Measurements from ENCODE around the gene PCP4.

PCP4 gene

DNA sequence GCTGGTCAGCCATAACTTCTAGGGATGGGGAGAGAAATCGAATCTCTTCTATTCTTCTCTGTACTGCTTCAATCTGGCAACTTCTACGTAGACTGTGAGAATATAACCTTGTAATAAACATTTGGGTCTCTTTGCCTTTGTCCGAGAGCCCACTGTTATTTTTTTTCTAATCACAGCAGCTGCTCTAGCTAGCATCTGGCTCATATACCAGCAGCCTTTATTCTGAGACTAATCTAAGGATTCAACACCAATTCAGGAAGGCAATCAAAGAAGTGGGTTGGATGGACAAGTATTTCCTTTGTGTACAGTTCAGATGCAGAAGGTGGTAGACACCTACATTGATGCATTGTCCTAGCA, 15.6 kb downstream of the PCP4 start:
- Histone ChIP-seq H4K20me1 (ENCODE audit: insufficient read depth, low read length) (no peaks in the 10 kb centered on the region), H3K4me1 (ENCODE audit: insufficient read depth, low read length) (no peaks in the 10 kb centered on the region), H3K4me2 (ENCODE audit: insufficient read depth, low read length) (no peak overlapping the region), H3K27me3 (ENCODE audit: insufficient read depth, low read length, poor library complexity) (peaks cover 13% of the 10 kb centered on the region), H3K9me3 (ENCODE audit: insufficient read depth, low read length, severe bottlenecking) (no peaks in the 10 kb centered on the region), H3K79me2 (ENCODE audit: insufficient read depth, low read length) (no peaks in the 10 kb centered on the region), H3K4me3 (ENCODE audit: low read depth in 1 of 2, low read length in 2 of 2) (no peak overlapping the region), H3K9ac (ENCODE audit: low read depth, low read length) (no peak overlapping the region), H3K27ac (ENCODE audit: low read length) (no peak overlapping the region), H2AFZ (ENCODE audit: low read depth, low read length) (no peak overlapping the region), H3K36me3 (ENCODE audit: insufficient read depth, low read length) (no peaks in the 10 kb centered on the region)
- no peak for ATAC-seq (ENCODE audit: insufficient read depth, low read depth)
- TF ChIP-seq, protein P1, sequence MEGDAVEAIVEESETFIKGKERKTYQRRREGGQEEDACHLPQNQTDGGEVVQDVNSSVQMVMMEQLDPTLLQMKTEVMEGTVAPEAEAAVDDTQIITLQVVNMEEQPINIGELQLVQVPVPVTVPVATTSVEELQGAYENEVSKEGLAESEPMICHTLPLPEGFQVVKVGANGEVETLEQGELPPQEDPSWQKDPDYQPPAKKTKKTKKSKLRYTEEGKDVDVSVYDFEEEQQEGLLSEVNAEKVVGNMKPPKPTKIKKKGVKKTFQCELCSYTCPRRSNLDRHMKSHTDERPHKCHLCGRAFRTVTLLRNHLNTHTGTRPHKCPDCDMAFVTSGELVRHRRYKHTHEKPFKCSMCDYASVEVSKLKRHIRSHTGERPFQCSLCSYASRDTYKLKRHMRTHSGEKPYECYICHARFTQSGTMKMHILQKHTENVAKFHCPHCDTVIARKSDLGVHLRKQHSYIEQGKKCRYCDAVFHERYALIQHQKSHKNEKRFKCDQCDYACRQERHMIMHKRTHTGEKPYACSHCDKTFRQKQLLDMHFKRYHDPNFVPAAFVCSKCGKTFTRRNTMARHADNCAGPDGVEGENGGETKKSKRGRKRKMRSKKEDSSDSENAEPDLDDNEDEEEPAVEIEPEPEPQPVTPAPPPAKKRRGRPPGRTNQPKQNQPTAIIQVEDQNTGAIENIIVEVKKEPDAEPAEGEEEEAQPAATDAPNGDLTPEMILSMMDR (IDR thresholded peaks at IDR 0.05; ENCODE audit: borderline replicate concordance, extremely low read depth, low read length, poor library complexity, severe bottlenecking) = no peak
- TF ChIP-seq EZH2 (IDR thresholded peaks at IDR 0.05; ENCODE audit: borderline replicate concordance, low read depth, low read length, severe bottlenecking) = no peak
- no peak for DNase-seq

DNA sequence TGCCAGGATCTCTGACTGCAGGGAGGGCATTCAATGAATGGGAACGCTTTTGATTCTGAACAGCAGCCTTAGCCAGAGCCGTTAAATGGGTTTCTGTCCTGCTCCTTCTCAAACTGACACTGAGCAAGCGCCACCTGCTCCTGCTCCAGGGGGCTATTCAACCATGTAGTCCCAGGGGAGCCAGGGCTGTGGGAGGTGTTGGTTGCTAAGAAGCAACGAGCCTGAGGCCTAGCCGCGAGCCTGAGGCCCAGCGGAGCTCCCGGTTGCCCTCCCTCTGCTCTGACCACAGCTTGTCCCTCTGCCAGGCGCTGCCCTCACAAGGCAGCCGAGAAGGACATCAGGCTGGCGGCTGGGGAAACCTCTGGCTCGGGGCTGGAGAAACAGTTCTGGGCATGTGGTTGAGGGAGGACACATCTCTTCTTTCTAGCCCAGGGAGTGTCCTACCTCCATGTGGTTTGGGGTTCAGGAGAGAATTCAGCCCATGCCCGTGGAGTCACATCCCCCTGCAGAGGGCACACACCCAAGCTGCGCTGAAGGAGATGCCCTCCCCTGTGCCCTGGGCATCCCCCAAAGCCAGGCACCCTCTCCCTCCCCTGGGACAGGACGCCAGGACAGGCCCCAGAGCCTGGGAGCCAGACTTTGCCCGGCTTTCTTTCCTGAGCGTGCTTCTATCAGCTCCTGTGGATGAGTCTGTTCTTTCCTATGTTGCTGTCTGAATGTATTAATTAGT, 18.0 kb downstream of the PCP4 start:
- H3K27me3 ChIP-seq (ENCODE audit: insufficient read depth, low read length, poor library complexity) = peaks cover 17% of the 10 kb centered on the region
- no peaks in the 10 kb centered on the region for H3K9me3 ChIP-seq (ENCODE audit: insufficient read depth, low read length, severe bottlenecking)
- H3K27ac ChIP-seq (ENCODE audit: low read length) = no peak overlapping the region
- H3K4me1 ChIP-seq (ENCODE audit: insufficient read depth, low read length) = no peaks in the 10 kb centered on the region
- H2AFZ ChIP-seq (ENCODE audit: low read depth, low read length) = no peak overlapping the region
- ATAC-seq (ENCODE audit: insufficient read depth, low read depth) (no peak), DNase-seq (no peak)
- no peak overlapping the region for H3K4me3 ChIP-seq (ENCODE audit: low read depth in 1 of 2, low read length in 2 of 2)
- no peaks in the 10 kb centered on the region for H3K36me3 ChIP-seq (ENCODE audit: insufficient read depth, low read length)
- no peak overlapping the region for H3K4me2 ChIP-seq (ENCODE audit: insufficient read depth, low read length)
- no peaks in the 10 kb centered on the region for H3K79me2 ChIP-seq (ENCODE audit: insufficient read depth, low read length)
- H3K9ac ChIP-seq (ENCODE audit: low read depth, low read length) = no peak overlapping the region
- H4K20me1 ChIP-seq (ENCODE audit: insufficient read depth, low read length) = no peaks in the 10 kb centered on the region
- TF ChIP-seq, protein P1 (IDR thresholded peaks at IDR 0.05; ENCODE audit: borderline replicate concordance, extremely low read depth, low read length, poor library complexity, severe bottlenecking) = no peak
- TF ChIP-seq EZH2 (IDR thresholded peaks at IDR 0.05; ENCODE audit: borderline replicate concordance, low read depth, low read length, severe bottlenecking) = no peak

DNA sequence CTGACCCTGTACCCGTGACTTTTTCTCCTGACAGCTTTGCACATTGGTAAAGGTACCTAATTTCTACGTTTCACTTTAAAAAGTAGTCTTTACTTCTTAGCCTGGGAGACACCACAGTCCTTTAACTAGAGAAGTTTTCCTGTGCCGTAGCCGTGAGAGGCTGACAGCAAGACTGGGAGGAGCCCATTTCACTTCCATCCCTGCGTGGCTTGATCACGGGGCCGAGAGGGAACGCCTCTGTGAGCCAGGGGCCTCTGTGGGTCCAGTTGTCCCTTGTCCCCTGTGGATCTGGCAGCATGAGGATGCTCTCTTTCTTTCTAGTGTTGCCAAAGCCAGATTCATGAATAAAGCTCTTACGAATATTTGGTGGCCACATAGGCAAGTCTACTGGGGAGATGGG, 21.6 kb downstream of the PCP4 start:
- TF ChIP-seq, protein P1 (IDR thresholded peaks at IDR 0.05; ENCODE audit: borderline replicate concordance, extremely low read depth, low read length, poor library complexity, severe bottlenecking) = no peak
- no peak for TF ChIP-seq EZH2 (IDR thresholded peaks at IDR 0.05; ENCODE audit: borderline replicate concordance, low read depth, low read length, severe bottlenecking)
- no peaks in the 10 kb centered on the region for H3K36me3 ChIP-seq (ENCODE audit: insufficient read depth, low read length)

More for the DNA sequence above, 21.6 kb downstream of the PCP4 start:
- Histone ChIP-seq H3K9ac (ENCODE audit: low read depth, low read length) (no peak overlapping the region), H3K79me2 (ENCODE audit: insufficient read depth, low read length) (no peaks in the 10 kb centered on the region), H3K4me1 (ENCODE audit: insufficient read depth, low read length) (no peaks in the 10 kb centered on the region), H3K9me3 (ENCODE audit: insufficient read depth, low read length, severe bottlenecking) (no peaks in the 10 kb centered on the region), H3K27me3 (ENCODE audit: insufficient read depth, low read length, poor library complexity) (peaks cover 7% of the 10 kb centered on the region), H3K4me2 (ENCODE audit: insufficient read depth, low read length) (no peak overlapping the region), H3K27ac (ENCODE audit: low read length) (no peak overlapping the region), H4K20me1 (ENCODE audit: insufficient read depth, low read length) (no peaks in the 10 kb centered on the region), H2AFZ (ENCODE audit: low read depth, low read length) (no peak overlapping the region), H3K4me3 (ENCODE audit: low read depth in 1 of 2, low read length in 2 of 2) (no peak overlapping the region)
- no peak for ATAC-seq (ENCODE audit: insufficient read depth, low read depth)
- DNase-seq = no peak

All from DND-41 (cell line).